ENCODE results near the gene PGK1. TPM values are rescaled to one million over a fixed set of nuclear protein-coding genes. Genes with fewer than 3 reads are reported as not detected.

The PGK1 gene
- total RNA-seq (2011; cell fraction: chromatin; rRNA removed; ENCODE audit: low replicate concordance), result 215 and 344 TPM in 2 replicates
- total RNA-seq (2011; cell fraction: nucleolus; rRNA removed), result 122 and 149 TPM in 2 replicates
- total RNA-seq (2011; cell fraction: nucleoplasm; rRNA removed), result 251 and 270 TPM in 2 replicates
- total RNA-seq (2014; rRNA removed) (199 and 230 TPM in 2 replicates), total RNA-seq (2014; rRNA removed; fragmentation: Illumina TruSeq; extraction: Trizol) (378 and 428 TPM in 2 replicates), total RNA-seq (2015; rRNA removed; fragmentation: Illumina TruSeq; extraction: Trizol) (253 and 265 TPM in 2 replicates), total RNA-seq (2021) (397 and 412 TPM in 2 replicates), polyA plus RNA-seq (2011; rRNA removed) (1,361 and 1,378 TPM in 2 replicates), polyA plus RNA-seq (2014; fragmentation: Illumina TruSeq; extraction: Trizol) (332 and 352 TPM in 2 replicates), polyA plus RNA-seq (2014; fragmentation: Nextera tagmentation; extraction: Ambion mirVana) (100 to 1,000 TPM; 541 to 543 TPM), polyA plus RNA-seq (2014; rRNA removed) (294 and 317 TPM in 2 replicates), polyA minus RNA-seq (2011; rRNA and poly(A)+ RNA removed) (737 and 825 TPM in 2 replicates), Bru-seq, nascent RNA (percentile 78 among the genes with signal in this experiment), BruChase-seq, experiment 1, labeled RNA remaining after a 2-hour chase (percentile 77 among the genes with signal in this experiment), BruChase-seq, experiment 2, labeled RNA remaining after a 6-hour chase (percentile 80 among the genes with signal in this experiment)
- polyA plus RNA-seq (2011; cell fraction: cytosol; rRNA removed), result 471 and 871 TPM in 2 replicates
- 372 and 830 TPM in 2 replicates for polyA plus RNA-seq (2011; cell fraction: nucleus; rRNA removed)
- polyA plus RNA-seq (2012), result 355 and 529 TPM in 2 replicates
- 247 and 288 TPM in 2 replicates for polyA minus RNA-seq (2011; cell fraction: cytosol; rRNA and poly(A)+ RNA removed)
- 69.6 and 149 TPM in 2 replicates for polyA minus RNA-seq (2011; cell fraction: nucleus; rRNA and poly(A)+ RNA removed)
- long read RNA-seq, experiment 1, full-length matches to known transcripts, result 1,600 of 1,913 reads
- long read RNA-seq, experiment 1, partial matches to known transcripts, result 259 of 1,913 reads
- long read RNA-seq, experiment 1, other reads (novel, unspliced or antisense), result 54 of 1,913 reads
- long read RNA-seq, experiment 2, full-length matches to known transcripts, result 424 of 558 reads
- long read RNA-seq, experiment 2, partial matches to known transcripts, result 98 of 558 reads
- long read RNA-seq, experiment 2, other reads (novel, unspliced or antisense), result 36 of 558 reads
- long read RNA-seq, experiment 3, full-length matches to known transcripts, result 1,621 of 1,677 reads
- long read RNA-seq, experiment 3, partial matches to known transcripts, result 22 of 1,677 reads
- long read RNA-seq, experiment 3, other reads (novel, unspliced or antisense), result 34 of 1,677 reads

GRCh38 chrX:78103623-78104446 is at the start of gene PGK1:
PGK1 (plus strand) TSS chrX:78104248; CDS start chrX:78104341, 93 bp downstream.
- intact Hi-C loops (cut with micrococcal nuclease) (loop anchor here (2.0 to 5.0 kb wide), 2 partner anchors 35 to 207 kb away; partner anchors contain the start of genes COX7B, MAGT1 and TAF9B), in situ Hi-C loops (cut with MboI) (no loop called here)
- CTCF ChIA-PET (ENCODE audit: low intra/inter-chr PET ratio), result no interaction called here
- TSS peak; percentile 87 for BruUV-seq (replicated peaks)
- POLR2A ChIA-PET, result interaction anchor here (0.6 to 1.5 kb wide), 5 partner anchors 13 to 519 kb away, joined by 3 to 5 read pairs (median 4); partner anchors contain the start of genes COX7B and TAF9B
- peaks cover 4% of the 10 kb centered on the region for H3K9me1 ChIP-seq (ENCODE audit: control insufficient read depth, insufficient read depth, low read length)
- H3K9me3 ChIP-seq (replicated peaks; ENCODE audit: control insufficient read depth, insufficient read depth, low read depth, low read length), result no peaks in the 10 kb centered on the region
- peaks cover 39% of the 10 kb centered on the region for H4K20me1 ChIP-seq (replicated peaks; ENCODE audit: control insufficient read depth, insufficient read depth, low read length)
- H3K9ac ChIP-seq (ENCODE audit: insufficient read depth in 1 of 2, low read depth in 2 of 2, low read length in 2 of 2), result peak within 1 kb of the TSS; percentile 90 to 98
- H2AFZ ChIP-seq (ENCODE audit: low read depth, low read length), result peak within 1 kb of the TSS; percentile 93
- no peaks in the 10 kb centered on the region for H3K27me3 ChIP-seq (ENCODE audit: control insufficient read depth in 2 of 2, insufficient read depth in 2 of 2, low read length in 2 of 2)
- H3K4me3 ChIP-seq, result peak within 1 kb of the TSS; percentile 87
- peak within 1 kb of the TSS; percentile 91 for H3K27ac ChIP-seq (ENCODE audit: extremely low read depth, low read depth, low read length)
- peaks cover 49% of the 10 kb centered on the region for H3K79me2 ChIP-seq (ENCODE audit: control insufficient read depth, insufficient read depth, low read length)
- ATAC-seq, result peak; percentile 99
- peak; percentile 92 to 95 (median 94) for DNase-seq (ENCODE audit: extremely low read depth in 1 of 4, low spot score in 3 of 4)
- H3K4me1 ChIP-seq (replicated peaks in 1 of 2; ENCODE audit: control insufficient read depth in 2 of 2, insufficient read depth in 2 of 2, low read length in 2 of 2), result peaks cover 5 to 6% of the 10 kb centered on the region in 2 experiments; a peak in 3 of 5 replicates
- peak; percentile 95 for FAIRE-seq
- peaks cover 40% of the 10 kb centered on the region for H3K36me3 ChIP-seq (ENCODE audit: control insufficient read depth, insufficient read depth, low read length)
- WGBS (ENCODE audit: insufficient coverage, low coverage, missing lambda C conversion rate), result under 1% methylated on average over 35 of the region's 72 CpGs
- peak within 1 kb of the TSS; percentile 91 for H3K4me2 ChIP-seq (ENCODE audit: insufficient read depth, low read length)
- TF ChIP-seq, protein P1, sequence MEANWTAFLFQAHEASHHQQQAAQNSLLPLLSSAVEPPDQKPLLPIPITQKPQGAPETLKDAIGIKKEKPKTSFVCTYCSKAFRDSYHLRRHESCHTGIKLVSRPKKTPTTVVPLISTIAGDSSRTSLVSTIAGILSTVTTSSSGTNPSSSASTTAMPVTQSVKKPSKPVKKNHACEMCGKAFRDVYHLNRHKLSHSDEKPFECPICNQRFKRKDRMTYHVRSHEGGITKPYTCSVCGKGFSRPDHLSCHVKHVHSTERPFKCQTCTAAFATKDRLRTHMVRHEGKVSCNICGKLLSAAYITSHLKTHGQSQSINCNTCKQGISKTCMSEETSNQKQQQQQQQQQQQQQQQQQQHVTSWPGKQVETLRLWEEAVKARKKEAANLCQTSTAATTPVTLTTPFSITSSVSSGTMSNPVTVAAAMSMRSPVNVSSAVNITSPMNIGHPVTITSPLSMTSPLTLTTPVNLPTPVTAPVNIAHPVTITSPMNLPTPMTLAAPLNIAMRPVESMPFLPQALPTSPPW (CRISPR knock-in tag; IDR thresholded peaks at IDR 0.05), result peak; percentile 74
- TF ChIP-seq KDM5B (IDR thresholded peaks at IDR 0.05; ENCODE audit: insufficient replicate concordance, low read depth, low read length), result peak; percentile 88
- TF ChIP-seq ASH1L (IDR thresholded peaks at IDR 0.05; ENCODE audit: borderline replicate concordance, low read depth, partially characterized antibody), result peak; percentile 74
- peak; percentile 59 for TF ChIP-seq SAP30 (IDR thresholded peaks at IDR 0.05; ENCODE audit: borderline replicate concordance, insufficient read depth, low read depth, low read length, poor library complexity, severe bottlenecking)
- TF ChIP-seq TAF7 (tag; IDR thresholded peaks at IDR 0.05), result peak; percentile 75
- 0 out of 2 replicates have a peak, but pooled peaks have one; percentile 34 for TF ChIP-seq LEF1 (IDR thresholded peaks at IDR 0.05)
- TF ChIP-seq, protein P2, sequence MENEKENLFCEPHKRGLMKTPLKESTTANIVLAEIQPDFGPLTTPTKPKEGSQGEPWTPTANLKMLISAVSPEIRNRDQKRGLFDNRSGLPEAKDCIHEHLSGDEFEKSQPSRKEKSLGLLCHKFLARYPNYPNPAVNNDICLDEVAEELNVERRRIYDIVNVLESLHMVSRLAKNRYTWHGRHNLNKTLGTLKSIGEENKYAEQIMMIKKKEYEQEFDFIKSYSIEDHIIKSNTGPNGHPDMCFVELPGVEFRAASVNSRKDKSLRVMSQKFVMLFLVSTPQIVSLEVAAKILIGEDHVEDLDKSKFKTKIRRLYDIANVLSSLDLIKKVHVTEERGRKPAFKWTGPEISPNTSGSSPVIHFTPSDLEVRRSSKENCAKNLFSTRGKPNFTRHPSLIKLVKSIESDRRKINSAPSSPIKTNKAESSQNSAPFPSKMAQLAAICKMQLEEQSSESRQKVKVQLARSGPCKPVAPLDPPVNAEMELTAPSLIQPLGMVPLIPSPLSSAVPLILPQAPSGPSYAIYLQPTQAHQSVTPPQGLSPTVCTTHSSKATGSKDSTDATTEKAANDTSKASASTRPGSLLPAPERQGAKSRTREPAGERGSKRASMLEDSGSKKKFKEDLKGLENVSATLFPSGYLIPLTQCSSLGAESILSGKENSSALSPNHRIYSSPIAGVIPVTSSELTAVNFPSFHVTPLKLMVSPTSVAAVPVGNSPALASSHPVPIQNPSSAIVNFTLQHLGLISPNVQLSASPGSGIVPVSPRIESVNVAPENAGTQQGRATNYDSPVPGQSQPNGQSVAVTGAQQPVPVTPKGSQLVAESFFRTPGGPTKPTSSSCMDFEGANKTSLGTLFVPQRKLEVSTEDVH (IDR thresholded peaks at IDR 0.05; ENCODE audit: low read depth, partially characterized antibody), result peak; percentile 35
- TF ChIP-seq ELF2 (CRISPR knock-in tag; IDR thresholded peaks at IDR 0.05), result peak; percentile 21; the same call in 1 of the 2 replicates
- TF ChIP-seq SPI1 (IDR thresholded peaks at IDR 0.05; ENCODE audit: borderline replicate concordance, low read depth, low read length), result peak; percentile 78
- TF ChIP-seq TBP (optimal IDR thresholded peaks at IDR 0.05; ENCODE audit: low read depth, low read length), result peak; percentile 92

Measured in K562 (cell line).